GM11168 (cell line): Measurements from ENCODE around the gene RRP9.
"Not testable (repeated sequence)": the region's sequence is repeated elsewhere in the genome, so short reads cannot be mapped to it uniquely, and the experiment has no call there.

ENCODE experiments used
- in situ Hi-C: fragments of 300-500 bp; cut with MboI; formaldehyde crosslinking; loops from one replicate; pipeline ENCODE4 v1.12.0; 2022; ENCODE audit warnings: low sequenced_read_pairs; ENCODE audit not compliant: unreplicated experiment

Gene RRP9

GRCh38 chr3:51927061-51927977 lies 14.4 kb downstream of the RRP9 start:
- in situ Hi-C loops = no loop called here

GRCh38 chr3:51921081-51921578 lies 20.6 kb downstream of the RRP9 start:
- in situ Hi-C loops = no loop called here

GRCh38 chr3:51916418-51916817 lies 25.3 kb downstream of the RRP9 start:
- in situ Hi-C loops = no loop called here

- in situ Hi-C loops = no loop called here
Observed at GRCh38 chr3:51908026-51908425, 33.7 kb downstream of the RRP9 start.

- in situ Hi-C loops = no loop called here
Observed at GRCh38 chr3:51904034-51904823, 37.5 kb downstream of the RRP9 start.

- in situ Hi-C loops = not testable (repeated sequence)
Observed at GRCh38 chr3:51902361-51902760, 39.3 kb downstream of the RRP9 start.

- in situ Hi-C loops = not testable (repeated sequence)
Observed at GRCh38 chr3:51900043-51900442, 41.7 kb downstream of the RRP9 start.

GRCh38 chr3:51897391-51897790 lies 44.3 kb downstream of the RRP9 start:
- in situ Hi-C loops = no loop called here

GRCh38 chr3:51896607-51897305 lies 44.9 kb downstream of the RRP9 start:
- in situ Hi-C loops = no loop called here

GRCh38 chr3:51894939-51895338 lies 46.8 kb downstream of the RRP9 start:
- in situ Hi-C loops = no loop called here

- in situ Hi-C loops = no loop called here
Observed at GRCh38 chr3:51894391-51894790, 47.3 kb downstream of the RRP9 start.

GRCh38 chr3:51891242-51892039 lies 50.3 kb downstream of the RRP9 start:
- in situ Hi-C loops = no loop called here

GRCh38 chr3:51888463-51889105 lies 53.1 kb downstream of the RRP9 start:
- in situ Hi-C loops = no loop called here

- in situ Hi-C loops = no loop called here
Observed at GRCh38 chr3:51887620-51888019, 54.1 kb downstream of the RRP9 start.

- in situ Hi-C loops = no loop called here
Observed at GRCh38 chr3:51886447-51886846, 55.3 kb downstream of the RRP9 start.
